Thyroid gland (tissue), 4 donors: ENCODE measurements around the gene TLR9.

Source experiments
- CTCF ChIP-seq, 6 experiments: fragments of 200-600 bp in 3 of 6; fragments of 450-650 bp in 3 of 6; sonication (generic) in 3 of 6; IDR thresholded peaks; one replicate each; pipeline ENCODE4 v1.5.1; 2016 to 2019; ENCODE audit warnings: antibody characterized with exemption in 6 of 6, mild to moderate bottlenecking in 2 of 6, inconsistent platforms in 1 of 6, moderate library complexity in 1 of 6
- POLR2A ChIP-seq, 2 donors: fragments of 450-650 bp; IDR thresholded peaks; one replicate each; pipeline ENCODE4 v1.6.1; 2017; ENCODE audit warnings: antibody characterized with exemption in 2 of 2, mild to moderate bottlenecking in 2 of 2, moderate library complexity in 1 of 2

GRCh38 chr3:52230461-52230860 is 5.0 kb upstream of the TLR9 start:
- TF ChIP-seq POLR2A (IDR thresholded peaks at IDR 0.05) = no peak
- no peak for TF ChIP-seq CTCF (IDR thresholded peaks at IDR 0.05)
